Stimulated activated CD8-positive, alpha-beta memory T cell treated with anti-CD3 and anti-CD28 coated beads, Interleukin-15, amount 100 ng/mL, for 4 hours (primary cell): Measurements from ENCODE around the gene FOXS1.

ENCODE experiments used
- DNase-seq, 2 donors: peaks; one replicate each; pipeline ENCODE4 v3.0.0-alpha.2; 2020; ENCODE audit warnings: low read depth in 2 of 2

Gene FOXS1

GRCh38 chr20:31845300-31845863, at the start of gene FOXS1:
Gene FOXS1, minus strand, starts transcription at chr20:31845604. Its CDS starts 62 bp downstream, at chr20:31845542.
- DNase-seq, result no peak

GRCh38 chr20:31890646-31891045, 45.2 kb upstream of the FOXS1 start:
- no peak for DNase-seq

- no peak for DNase-seq
These were observed 38.4 kb upstream of the FOXS1 start for GRCh38 chr20:31883829-31884228.

- no peak for DNase-seq
These were observed 36.5 kb upstream of the FOXS1 start for GRCh38 chr20:31881945-31882344.

GRCh38 chr20:31879143-31879987, 34.0 kb upstream of the FOXS1 start:
- DNase-seq, result peak; percentile 51 to 56

GRCh38 chr20:31877684-31878083, 32.3 kb upstream of the FOXS1 start:
- DNase-seq, result no peak

- no peak for DNase-seq
These were observed 30.3 kb upstream of the FOXS1 start for GRCh38 chr20:31875671-31876070.

- no peak for DNase-seq
These were observed 27.0 kb upstream of the FOXS1 start for GRCh38 chr20:31872406-31872805.

- no peak for DNase-seq
These were observed 26.2 kb upstream of the FOXS1 start for GRCh38 chr20:31871618-31871954.

GRCh38 chr20:31870726-31871617, 25.6 kb upstream of the FOXS1 start:
- no peak for DNase-seq

GRCh38 chr20:31869942-31870725, 24.7 kb upstream of the FOXS1 start, which contains the start of the genes DUSP15 and TTLL9:
Gene DUSP15, minus strand, starts transcription at chr20:31870527. Its CDS starts 190 bp downstream, at chr20:31870337.
Gene TTLL9, plus strand, starts transcription at chr20:31870634. Its CDS starts 493 bp downstream, at chr20:31871127.
- DNase-seq, result no peak

GRCh38 chr20:31869673-31869941, 24.2 kb upstream of the FOXS1 start:
- DNase-seq, result no peak

GRCh38 chr20:31868853-31869672, 23.7 kb upstream of the FOXS1 start:
- DNase-seq, result no peak

- DNase-seq, result no peak
These were observed 20.8 kb upstream of the FOXS1 start for GRCh38 chr20:31866221-31866620.

- DNase-seq, result no peak
These were observed 19.4 kb upstream of the FOXS1 start for GRCh38 chr20:31864521-31865400.

- DNase-seq, result no peak
These were observed 18.1 kb upstream of the FOXS1 start for GRCh38 chr20:31863296-31864085.

- no peak for DNase-seq
These were observed 17.1 kb upstream of the FOXS1 start for GRCh38 chr20:31862506-31862905.

GRCh38 chr20:31862157-31862470, 16.7 kb upstream of the FOXS1 start:
- DNase-seq, result no peak
